Transverse colon (tissue), 4 donors: Measurements from ENCODE around the gene ZFAND3.

ENCODE experiments used
- EP300 ChIP-seq: sonication (generic); formaldehyde crosslinking; IDR thresholded peaks from one replicate; pipeline ENCODE4 v1.6.1; 2017; ENCODE audit warnings: antibody characterized with exemption, low read depth
- POLR2A ChIP-seq: fragments of 450-650 bp; IDR thresholded peaks from one replicate; pipeline ENCODE4 v1.6.1; 2016; ENCODE audit warnings: antibody characterized with exemption, mild to moderate bottlenecking, moderate library complexity
- POLR2AphosphoS5 ChIP-seq, 3 donors: sonication (generic); formaldehyde crosslinking; IDR thresholded peaks; one replicate each; pipeline ENCODE4 v1.6.1; 2016; ENCODE audit warnings: antibody characterized with exemption in 3 of 3
- TF ChIP-seq, protein P1 (sequence below), 5 experiments: fragments of 200-600 bp in 3 of 5; fragments of 450-650 bp in 2 of 5; sonication (generic) in 3 of 5; IDR thresholded peaks; 1 replicate in 2 of 5; 2 replicates in 3 of 5; pipeline ENCODE4 v1.5.1; 2016 to 2017; ENCODE audit warnings: antibody characterized with exemption in 5 of 5, inconsistent platforms in 3 of 5, mild to moderate bottlenecking in 2 of 5, moderate library complexity in 1 of 5

DNA sequence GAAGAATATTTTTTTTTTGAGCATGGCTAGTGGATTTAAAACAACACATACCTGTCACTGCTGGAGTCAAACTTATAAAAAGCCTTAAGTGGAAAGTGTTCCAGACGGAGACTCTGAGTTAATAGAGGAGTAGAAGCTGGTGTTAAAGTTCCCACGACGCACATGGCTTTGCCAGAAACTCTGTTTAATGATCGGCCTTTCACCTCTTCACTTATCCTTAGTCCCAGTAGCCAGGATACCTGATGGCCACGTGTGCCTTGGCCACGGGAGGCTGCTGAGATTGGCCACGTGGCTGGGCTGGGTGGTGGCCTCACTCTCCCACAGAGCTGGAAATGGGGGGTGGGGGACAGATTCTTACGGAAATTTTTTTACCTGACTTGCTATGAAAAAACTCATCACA lies 333.1 kb downstream of the ZFAND3 start:
- TF ChIP-seq, protein P1, sequence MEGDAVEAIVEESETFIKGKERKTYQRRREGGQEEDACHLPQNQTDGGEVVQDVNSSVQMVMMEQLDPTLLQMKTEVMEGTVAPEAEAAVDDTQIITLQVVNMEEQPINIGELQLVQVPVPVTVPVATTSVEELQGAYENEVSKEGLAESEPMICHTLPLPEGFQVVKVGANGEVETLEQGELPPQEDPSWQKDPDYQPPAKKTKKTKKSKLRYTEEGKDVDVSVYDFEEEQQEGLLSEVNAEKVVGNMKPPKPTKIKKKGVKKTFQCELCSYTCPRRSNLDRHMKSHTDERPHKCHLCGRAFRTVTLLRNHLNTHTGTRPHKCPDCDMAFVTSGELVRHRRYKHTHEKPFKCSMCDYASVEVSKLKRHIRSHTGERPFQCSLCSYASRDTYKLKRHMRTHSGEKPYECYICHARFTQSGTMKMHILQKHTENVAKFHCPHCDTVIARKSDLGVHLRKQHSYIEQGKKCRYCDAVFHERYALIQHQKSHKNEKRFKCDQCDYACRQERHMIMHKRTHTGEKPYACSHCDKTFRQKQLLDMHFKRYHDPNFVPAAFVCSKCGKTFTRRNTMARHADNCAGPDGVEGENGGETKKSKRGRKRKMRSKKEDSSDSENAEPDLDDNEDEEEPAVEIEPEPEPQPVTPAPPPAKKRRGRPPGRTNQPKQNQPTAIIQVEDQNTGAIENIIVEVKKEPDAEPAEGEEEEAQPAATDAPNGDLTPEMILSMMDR (IDR thresholded peaks at IDR 0.05): no peak
- TF ChIP-seq POLR2AphosphoS5 (IDR thresholded peaks at IDR 0.05) (no peak), POLR2A (no peak), EP300 (no peak)
